Spleen (tissue), 7 donors: ENCODE measurements around the gene SIVA1.

Experiments
- POLR2A ChIP-seq, 3 donors: fragments of 450-650 bp; IDR thresholded peaks; one replicate each; pipeline ENCODE4 v1.5.1; 2017; ENCODE audit warnings: antibody characterized with exemption in 3 of 3, mild to moderate bottlenecking in 1 of 3
- TF ChIP-seq, protein P1 (sequence below), 11 experiments: fragments of 200-600 bp in 7 of 11; fragments of 450-650 bp in 4 of 11; sonication (generic) in 4 of 11; IDR thresholded peaks in 8 of 11; conservative IDR thresholded peaks in 3 of 11; 1 replicate in 7 of 11; 2 replicates in 4 of 11; pipeline versions ENCODE4 v1.4.0 to v1.8.0; 2016 to 2021; ENCODE audit warnings: antibody characterized with exemption in 11 of 11, inconsistent platforms in 4 of 11, mild to moderate bottlenecking in 1 of 11
- donor health status: DM: no; HTN: no; CAD: no; lungs with moderate emphysema.
- donor health status: DM: no; HTN: no; CAD: no.
- donor health status: DM: no; HTN: no; CAD: no.

DNA sequence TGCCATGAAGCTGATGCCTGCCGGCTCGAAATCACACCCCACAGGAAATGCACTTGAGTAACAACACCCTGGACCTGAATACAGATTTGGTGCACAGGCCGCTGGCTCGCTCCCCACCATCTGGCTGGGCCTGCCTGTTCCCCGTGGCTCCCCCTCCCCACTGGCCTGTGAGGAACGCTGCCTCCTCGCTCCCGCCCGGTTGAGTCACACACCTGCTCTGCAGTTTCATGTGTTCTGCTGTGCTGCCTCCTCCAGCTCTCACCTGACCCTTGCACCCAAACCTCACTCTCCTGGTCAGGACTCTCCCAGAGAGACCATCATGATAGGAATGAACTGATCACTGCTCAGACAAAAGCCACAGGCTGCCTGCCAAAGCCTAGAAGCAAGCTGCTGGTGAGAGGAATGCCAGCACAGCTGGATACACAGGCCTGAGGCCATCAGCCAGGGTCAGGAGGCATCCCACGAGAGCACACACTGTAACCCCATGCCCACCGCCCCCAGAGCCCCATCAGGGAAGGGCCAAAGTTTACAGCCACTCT is 3.8 kb upstream of the SIVA1 start:
- no peak for TF ChIP-seq POLR2A (IDR thresholded peaks at IDR 0.05)
- TF ChIP-seq, protein P1, sequence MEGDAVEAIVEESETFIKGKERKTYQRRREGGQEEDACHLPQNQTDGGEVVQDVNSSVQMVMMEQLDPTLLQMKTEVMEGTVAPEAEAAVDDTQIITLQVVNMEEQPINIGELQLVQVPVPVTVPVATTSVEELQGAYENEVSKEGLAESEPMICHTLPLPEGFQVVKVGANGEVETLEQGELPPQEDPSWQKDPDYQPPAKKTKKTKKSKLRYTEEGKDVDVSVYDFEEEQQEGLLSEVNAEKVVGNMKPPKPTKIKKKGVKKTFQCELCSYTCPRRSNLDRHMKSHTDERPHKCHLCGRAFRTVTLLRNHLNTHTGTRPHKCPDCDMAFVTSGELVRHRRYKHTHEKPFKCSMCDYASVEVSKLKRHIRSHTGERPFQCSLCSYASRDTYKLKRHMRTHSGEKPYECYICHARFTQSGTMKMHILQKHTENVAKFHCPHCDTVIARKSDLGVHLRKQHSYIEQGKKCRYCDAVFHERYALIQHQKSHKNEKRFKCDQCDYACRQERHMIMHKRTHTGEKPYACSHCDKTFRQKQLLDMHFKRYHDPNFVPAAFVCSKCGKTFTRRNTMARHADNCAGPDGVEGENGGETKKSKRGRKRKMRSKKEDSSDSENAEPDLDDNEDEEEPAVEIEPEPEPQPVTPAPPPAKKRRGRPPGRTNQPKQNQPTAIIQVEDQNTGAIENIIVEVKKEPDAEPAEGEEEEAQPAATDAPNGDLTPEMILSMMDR (IDR thresholded peaks at IDR 0.05 in 8 of 11, conservative IDR thresholded peaks at IDR 0.05 in 3 of 11) = no peak
